H9 (cell line): ENCODE results near the gene ABHD16A. TPM values are rescaled to one million over a fixed set of nuclear protein-coding genes. Genes with fewer than 3 reads are reported as not detected.

ENCODE experiments used
- DNase-seq: peaks from one replicate; pipeline ENCODE4 v3.0.0-alpha.2; 2017
- H2AFZ ChIP-seq: one replicate; pipeline ENCODE4 v1.6.1; 2013; ENCODE audit warnings: mild to moderate bottlenecking, low read length, control low read depth, moderate library complexity
- H2AK5ac ChIP-seq: 2 replicates; pipeline ENCODE4 v1.6.1; 2013; ENCODE audit warnings: low read length, control low read depth, mixed read lengths; ENCODE audit not compliant: insufficient read length
- H2BK120ac ChIP-seq: one replicate; pipeline ENCODE4 v1.6.1; 2013; ENCODE audit warnings: low read depth, mild to moderate bottlenecking, low read length, control low read depth, inconsistent platforms; ENCODE audit not compliant: poor library complexity, severe bottlenecking
- H2BK12ac ChIP-seq: 2 replicates; pipeline ENCODE4 v1.6.1; 2013; ENCODE audit warnings: low read length, control low read depth, mixed read lengths, low read depth; ENCODE audit not compliant: insufficient read length
- H2BK15ac ChIP-seq: 2 replicates; pipeline ENCODE4 v1.6.1; 2013; ENCODE audit warnings: low read depth, low read length, control low read depth
- H2BK20ac ChIP-seq: one replicate; pipeline ENCODE4 v1.6.1; 2013; ENCODE audit warnings: low read depth, mild to moderate bottlenecking, low read length, control low read depth, inconsistent platforms; ENCODE audit not compliant: poor library complexity, severe bottlenecking
- H2BK5ac ChIP-seq: 2 replicates; pipeline ENCODE4 v1.6.1; 2013; ENCODE audit warnings: low read length, control low read depth, mixed read lengths; ENCODE audit not compliant: insufficient read length
- H3K14ac ChIP-seq: 2 replicates; pipeline ENCODE4 v1.6.1; 2013; ENCODE audit warnings: low read length, control low read depth; ENCODE audit not compliant: insufficient read depth
- H3K18ac ChIP-seq: 2 replicates; pipeline ENCODE4 v1.6.1; 2013; ENCODE audit warnings: low read depth, mild to moderate bottlenecking, mixed read lengths, low read length, control low read depth; ENCODE audit not compliant: insufficient read length
- H3K23ac ChIP-seq: 2 replicates; pipeline ENCODE4 v1.6.1; 2013; ENCODE audit warnings: low read length, control low read depth, mixed read lengths, low read depth; ENCODE audit not compliant: insufficient read length
- H3K23me2 ChIP-seq: 2 replicates; pipeline ENCODE4 v1.6.1; 2013; ENCODE audit warnings: low read depth, mild to moderate bottlenecking, mixed read lengths, low read length, control low read depth; ENCODE audit not compliant: insufficient read length, poor library complexity, severe bottlenecking
- H3K27ac ChIP-seq: 2 replicates; pipeline ENCODE4 v1.5.1; 2013; ENCODE audit warnings: low read length, control low read depth, mixed read lengths, low read depth; ENCODE audit not compliant: insufficient read length
- H3K27me3 ChIP-seq: 2 replicates; pipeline ENCODE4 v1.6.1; 2013; ENCODE audit warnings: low read length, control low read depth, inconsistent platforms; ENCODE audit not compliant: insufficient read depth
- H3K4ac ChIP-seq: 2 replicates; pipeline ENCODE4 v1.6.1; 2013; ENCODE audit warnings: low read depth, mild to moderate bottlenecking, control low read depth, inconsistent platforms, low read length, moderate library complexity
- H3K4me1 ChIP-seq: 2 replicates; pipeline ENCODE4 v1.6.1; 2013; ENCODE audit warnings: low read length, control low read depth, inconsistent platforms; ENCODE audit not compliant: insufficient read depth
- H3K4me2 ChIP-seq: 2 replicates; pipeline ENCODE4 v1.6.1; 2013; ENCODE audit warnings: low read length, control low read depth, mixed read lengths; ENCODE audit not compliant: insufficient read length, insufficient read depth
- H3K56ac ChIP-seq: 2 replicates; pipeline ENCODE4 v1.6.1; 2013; ENCODE audit warnings: low read depth, mild to moderate bottlenecking, mixed read lengths, low read length, control low read depth; ENCODE audit not compliant: insufficient read length
- H3K79me1 ChIP-seq: 2 replicates; pipeline ENCODE4 v1.6.1; 2013; ENCODE audit warnings: low read depth, mild to moderate bottlenecking, moderate library complexity, low read length, control low read depth, inconsistent platforms; ENCODE audit not compliant: insufficient read depth, poor library complexity, severe bottlenecking
- H3K79me2 ChIP-seq: 2 replicates; pipeline ENCODE4 v1.6.1; 2013; ENCODE audit warnings: low read length, control low read depth, inconsistent platforms; ENCODE audit not compliant: insufficient read depth
- H3K9ac ChIP-seq: 2 replicates; pipeline ENCODE4 v1.6.1; 2013; ENCODE audit warnings: low read length, control low read depth, mixed read lengths; ENCODE audit not compliant: insufficient read length; ENCODE audit errors: extremely low read depth
- H3K9me3 ChIP-seq: one replicate; pipeline ENCODE4 v1.6.1; 2013; ENCODE audit warnings: low read depth, low read length, inconsistent platforms; ENCODE audit not compliant: control insufficient read depth
- H3T11ph ChIP-seq: one replicate; pipeline ENCODE4 v1.6.1; 2013; ENCODE audit warnings: mild to moderate bottlenecking, low read length, control low read depth, inconsistent platforms
- H4K20me1 ChIP-seq: one replicate; pipeline ENCODE4 v1.6.1; 2013; ENCODE audit not compliant: control insufficient read depth, insufficient read length, insufficient read depth
- H4K5ac ChIP-seq: 2 replicates; pipeline ENCODE4 v1.6.1; 2013; ENCODE audit warnings: low read depth, mild to moderate bottlenecking, mixed read lengths, low read length, control low read depth; ENCODE audit not compliant: insufficient read length
- H4K8ac ChIP-seq: replicated peaks from 2 replicates; pipeline ENCODE4 v1.6.1; 2013; ENCODE audit warnings: low read length, control low read depth, mixed read lengths, low read depth; ENCODE audit not compliant: insufficient read length
- H4K91ac ChIP-seq: 2 replicates; pipeline ENCODE4 v1.6.1; 2013; ENCODE audit warnings: low read depth, mild to moderate bottlenecking, moderate library complexity, mixed read lengths, low read length, control low read depth; ENCODE audit not compliant: insufficient read length
- H3K27ac Mint-ChIP-seq, 3 experiments: 2 replicates in 2 of 3; 3 replicates in 1 of 3; pipeline ENCODE4 v1.8.0; 2020 to 2021; ENCODE audit warnings: mixed read lengths in 3 of 3, mild to moderate bottlenecking in 1 of 3, moderate library complexity in 1 of 3
- H3K27me3 Mint-ChIP-seq: 2 replicates; pipeline ENCODE4 v1.8.0; 2021; ENCODE audit warnings: low read depth, mild to moderate bottlenecking, moderate library complexity, mixed read lengths
- H3K36me3 Mint-ChIP-seq, 3 experiments: 2 replicates in 2 of 3; 3 replicates in 1 of 3; pipeline ENCODE4 v1.8.0; 2020 to 2021; ENCODE audit warnings: low read depth in 3 of 3, mixed read lengths in 3 of 3; ENCODE audit not compliant: insufficient read depth in 1 of 3
- H3K4me1 Mint-ChIP-seq, 2 experiments: 2 replicates each; pipeline ENCODE4 v1.8.0; 2020; ENCODE audit warnings: mixed read lengths in 2 of 2
- H3K4me3 Mint-ChIP-seq, 2 experiments: 2 replicates in 1 of 2; 3 replicates in 1 of 2; pipeline ENCODE4 v1.8.0; 2020 to 2021; ENCODE audit warnings: mild to moderate bottlenecking in 2 of 2, mixed read lengths in 2 of 2, moderate library complexity in 1 of 2
- H3K9me3 Mint-ChIP-seq, 2 experiments: 2 replicates in 1 of 2; 3 replicates in 1 of 2; pipeline ENCODE4 v1.8.0; 2020; ENCODE audit warnings: mild to moderate bottlenecking in 2 of 2, mixed read lengths in 2 of 2, moderate library complexity in 1 of 2
- WGBS: extraction: QIAGEN DNeasy Blood & Tissue Kit; methylation state at CpG from one replicate; pipeline ENCODE4 v1.1.7; 2013; ENCODE audit warnings: missing lambda C conversion rate, low lambda C conversion rate, mixed read lengths; ENCODE audit not compliant: insufficient read length; ENCODE audit errors: extremely low coverage; 5-methylcytosine and 5-hydroxymethylcytosine counted together
- total RNA-seq: library from RNA; stranded (reverse); gene quantifications from 2 replicates; pipeline ENCODE4 v1.2.1, GENCODE V29; 2021
- TF ChIP-seq, protein P1 (sequence below): fragments of 200-600 bp; sonication (generic); conservative IDR thresholded peaks from 3 replicates; pipeline ENCODE4 v1.8.0; 2021; ENCODE audit warnings: antibody characterized with exemption, mild to moderate bottlenecking

ABHD16A gene
- total RNA-seq, 1 experiment from 2014 or later, result 34.4 TPM

DNA sequence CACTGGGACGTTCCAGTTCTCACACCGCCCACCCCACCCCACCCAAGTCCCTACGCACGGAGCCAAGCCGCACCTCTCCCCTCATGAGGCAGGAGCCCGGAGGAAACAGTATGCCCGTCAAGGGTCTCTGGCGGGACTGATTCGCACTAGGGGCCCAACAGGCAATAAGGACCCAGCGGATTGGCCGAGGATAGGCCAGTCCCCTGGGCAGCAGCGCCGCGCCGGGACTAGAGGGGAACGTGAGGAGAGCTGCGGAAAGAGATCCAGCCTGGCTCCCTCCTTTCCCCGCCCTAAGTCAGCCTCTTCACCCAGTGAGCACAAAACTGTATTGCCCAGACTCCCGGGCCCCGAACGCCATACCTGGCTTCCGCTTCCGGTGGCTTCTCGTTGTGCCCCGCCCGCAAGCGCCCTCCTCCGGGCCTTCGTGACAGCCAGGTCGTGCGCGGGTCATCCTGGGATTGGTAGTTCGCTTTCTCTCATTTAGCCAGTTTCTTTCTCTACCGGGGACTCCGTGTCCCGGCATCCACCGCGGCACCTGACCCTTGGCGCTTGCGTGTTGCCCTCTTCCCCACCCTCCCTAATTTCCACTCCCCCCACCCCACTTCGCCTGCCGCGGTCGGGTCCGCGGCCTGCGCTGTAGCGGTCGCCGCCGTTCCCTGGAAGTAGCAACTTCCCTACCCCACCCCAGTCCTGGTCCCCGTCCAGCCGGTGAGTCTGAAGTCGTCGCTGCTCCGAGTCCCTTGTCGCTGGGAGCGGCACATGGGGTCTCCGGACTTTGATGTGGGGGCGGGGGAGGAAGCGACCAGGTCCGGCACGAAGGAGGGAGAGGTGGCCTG lies 37.4 kb downstream of the ABHD16A start, which contains the start of gene CSNK2B:
CSNK2B (plus strand) TSS at position 580 of the 836 bp plus-strand sequence. CDS start 752 bp downstream, outside the sequence.
- TF ChIP-seq, protein P1, sequence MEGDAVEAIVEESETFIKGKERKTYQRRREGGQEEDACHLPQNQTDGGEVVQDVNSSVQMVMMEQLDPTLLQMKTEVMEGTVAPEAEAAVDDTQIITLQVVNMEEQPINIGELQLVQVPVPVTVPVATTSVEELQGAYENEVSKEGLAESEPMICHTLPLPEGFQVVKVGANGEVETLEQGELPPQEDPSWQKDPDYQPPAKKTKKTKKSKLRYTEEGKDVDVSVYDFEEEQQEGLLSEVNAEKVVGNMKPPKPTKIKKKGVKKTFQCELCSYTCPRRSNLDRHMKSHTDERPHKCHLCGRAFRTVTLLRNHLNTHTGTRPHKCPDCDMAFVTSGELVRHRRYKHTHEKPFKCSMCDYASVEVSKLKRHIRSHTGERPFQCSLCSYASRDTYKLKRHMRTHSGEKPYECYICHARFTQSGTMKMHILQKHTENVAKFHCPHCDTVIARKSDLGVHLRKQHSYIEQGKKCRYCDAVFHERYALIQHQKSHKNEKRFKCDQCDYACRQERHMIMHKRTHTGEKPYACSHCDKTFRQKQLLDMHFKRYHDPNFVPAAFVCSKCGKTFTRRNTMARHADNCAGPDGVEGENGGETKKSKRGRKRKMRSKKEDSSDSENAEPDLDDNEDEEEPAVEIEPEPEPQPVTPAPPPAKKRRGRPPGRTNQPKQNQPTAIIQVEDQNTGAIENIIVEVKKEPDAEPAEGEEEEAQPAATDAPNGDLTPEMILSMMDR, result no peak
- peak within 1 kb of the TSS; percentile 81 for H3K18ac ChIP-seq
- H2BK5ac ChIP-seq, result peak within 1 kb of the TSS; percentile 17
- no peaks in the 10 kb centered on the region for H3K27me3 ChIP-seq
- peak within 1 kb of the TSS; percentile 99 for H3K4me3 Mint-ChIP-seq
- H3K27ac ChIP-seq, result peak within 1 kb of the TSS; percentile 87
- no peak within 1 kb of the TSS for H2BK120ac ChIP-seq
- H3K56ac ChIP-seq, result peak within 1 kb of the TSS; percentile 38
- peak within 1 kb of the TSS; percentile 66 for H3K14ac ChIP-seq
- H3K23me2 ChIP-seq, result peaks cover 19% of the 10 kb centered on the region
- H3K4me2 ChIP-seq, result peak within 1 kb of the TSS; percentile 96
- no peak within 1 kb of the TSS for H3K23ac ChIP-seq
- peak; percentile 98 for DNase-seq
- H4K5ac ChIP-seq, result peak within 1 kb of the TSS; percentile 41
- no peaks in the 10 kb centered on the region for H3K9me3 Mint-ChIP-seq
- H3K4me1 ChIP-seq, result no peaks in the 10 kb centered on the region
- no peak within 1 kb of the TSS for H2BK12ac ChIP-seq
- no peaks in the 10 kb centered on the region for H3K9me3 ChIP-seq
- no peak within 1 kb of the TSS for H4K8ac ChIP-seq
- no peak within 1 kb of the TSS for H2AFZ ChIP-seq
- no peak within 1 kb of the TSS for H2BK15ac ChIP-seq
- no peak within 1 kb of the TSS for H2BK20ac ChIP-seq
- H4K91ac ChIP-seq, result no peak within 1 kb of the TSS
- H3K9ac ChIP-seq, result peak within 1 kb of the TSS; percentile 89
- H3K4ac ChIP-seq, result no peak within 1 kb of the TSS
- H3K79me2 ChIP-seq, result peaks cover 6% of the 10 kb centered on the region; the same call in 1 of the 2 replicates
- H4K20me1 ChIP-seq, result no peaks in the 10 kb centered on the region
- peak within 1 kb of the TSS; percentile 99 for H3K27ac Mint-ChIP-seq
- WGBS, result no CpG with 5 or more reads among the region's 63 CpGs
- no peak within 1 kb of the TSS for H2AK5ac ChIP-seq
- H3K4me1 Mint-ChIP-seq, result peaks cover 30 to 34% of the 10 kb centered on the region in 2 experiments
- H3K79me1 ChIP-seq, result peaks cover 11% of the 10 kb centered on the region
- no peaks in the 10 kb centered on the region for H3K27me3 Mint-ChIP-seq
- H3K36me3 Mint-ChIP-seq, result peaks cover 49 to 80% (median 71%) of the 10 kb centered on the region in 3 experiments
- no peak within 1 kb of the TSS for H3T11ph ChIP-seq
